Raji (cell line): ENCODE data around the gene SGCA.

Experiments used
- POLR2A ChIP-seq: IDR thresholded peaks from 2 replicates; pipeline ENCODE4 v1.6.1; 2011; ENCODE audit warnings: low read depth, low read length, control low read depth; ENCODE audit not compliant: insufficient read depth

The SGCA gene

DNA sequence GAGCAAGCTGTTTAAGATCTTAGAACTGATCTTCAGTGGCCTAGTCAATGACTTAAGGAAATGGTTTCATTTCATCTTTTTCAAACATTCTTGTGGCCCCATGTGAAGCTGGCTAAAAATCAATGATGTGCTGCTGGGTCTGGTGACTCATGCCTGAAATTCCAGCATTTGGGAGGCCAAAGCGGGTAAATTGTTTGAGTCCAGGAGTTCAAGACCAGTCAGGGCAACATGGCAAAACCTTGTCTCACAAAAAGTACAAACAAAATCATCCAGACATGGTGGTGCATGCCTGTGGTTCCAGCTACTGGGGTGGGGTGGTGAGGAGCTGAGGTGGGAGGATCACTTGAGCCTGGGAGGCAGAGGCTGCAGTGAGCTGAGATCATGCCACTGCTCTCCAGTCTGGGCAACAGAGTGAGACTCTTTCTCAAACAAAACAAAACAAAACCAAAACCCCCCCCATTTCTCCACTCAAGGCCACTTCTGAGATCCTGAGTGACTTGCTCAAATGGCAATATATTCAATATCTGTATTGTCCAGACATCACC is 53.0 kb downstream of the SGCA start:
- TF ChIP-seq POLR2A: no peak

DNA sequence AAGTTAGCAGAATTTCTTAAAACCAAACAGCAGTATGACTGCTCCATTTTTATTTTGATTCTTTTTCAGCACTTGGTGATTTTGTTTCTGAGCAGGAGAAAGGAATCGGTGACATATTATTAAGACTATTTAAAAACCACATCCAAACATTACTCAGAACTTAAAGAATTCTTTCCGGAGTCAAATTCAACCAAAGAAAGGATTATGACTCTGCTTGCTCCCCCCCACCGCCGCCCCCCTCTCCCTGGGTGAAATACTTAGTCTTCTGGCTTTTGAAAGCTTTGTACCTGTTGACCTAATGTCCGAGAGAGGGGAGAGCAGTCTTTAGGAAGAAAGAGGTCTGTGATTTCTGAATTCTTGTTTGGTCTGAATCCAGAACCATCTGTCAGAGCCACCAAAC is 53.5 kb downstream of the SGCA start:
- TF ChIP-seq POLR2A: no peak

DNA sequence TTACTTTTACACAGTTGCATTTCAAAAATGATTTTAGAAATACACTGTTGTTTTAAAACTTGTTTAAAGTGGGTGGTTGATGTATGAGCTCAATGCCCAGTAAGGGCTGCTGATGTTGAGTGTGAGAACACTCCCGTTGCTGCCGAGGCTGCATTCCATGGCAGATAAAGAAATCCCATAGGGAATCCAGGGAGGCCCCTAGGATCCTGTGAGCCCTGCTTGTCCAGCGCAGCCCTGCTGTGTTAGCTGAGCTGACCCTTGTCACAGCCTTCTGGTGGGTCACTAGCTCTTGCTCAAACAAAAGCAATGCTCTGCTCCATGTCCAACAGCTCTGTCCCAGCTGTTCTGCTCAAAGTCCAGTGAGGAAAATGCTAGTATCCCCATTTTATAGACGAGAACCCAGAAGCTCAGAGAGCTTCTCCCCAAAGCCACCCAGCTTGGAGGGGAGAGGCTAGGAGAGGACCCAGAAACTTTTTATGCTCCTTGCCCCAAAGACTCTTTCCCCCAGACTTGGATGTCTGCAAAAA is 54.2 kb downstream of the SGCA start:
- TF ChIP-seq POLR2A: no peak

DNA sequence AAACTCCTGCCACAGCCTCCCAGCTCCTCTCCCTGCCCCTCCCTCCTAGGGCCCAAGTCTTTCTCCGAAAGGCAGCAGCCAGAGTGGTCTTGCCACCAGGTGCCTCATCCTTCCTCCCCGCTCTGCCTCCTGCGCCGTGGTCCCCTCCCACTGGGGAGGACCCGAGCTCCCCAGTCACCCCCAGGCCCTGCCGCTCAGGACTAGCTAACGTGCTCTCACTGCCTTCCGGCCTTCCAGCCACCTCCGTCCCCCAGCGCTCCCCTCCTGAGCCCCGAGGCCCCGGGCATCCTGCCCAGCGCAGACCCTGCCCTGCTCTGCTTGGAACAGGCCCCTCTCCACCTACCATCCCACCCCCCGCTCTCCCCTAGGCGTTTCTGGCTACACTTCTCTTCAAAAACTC is 55.0 kb downstream of the SGCA start:
- no peak for TF ChIP-seq POLR2A

DNA sequence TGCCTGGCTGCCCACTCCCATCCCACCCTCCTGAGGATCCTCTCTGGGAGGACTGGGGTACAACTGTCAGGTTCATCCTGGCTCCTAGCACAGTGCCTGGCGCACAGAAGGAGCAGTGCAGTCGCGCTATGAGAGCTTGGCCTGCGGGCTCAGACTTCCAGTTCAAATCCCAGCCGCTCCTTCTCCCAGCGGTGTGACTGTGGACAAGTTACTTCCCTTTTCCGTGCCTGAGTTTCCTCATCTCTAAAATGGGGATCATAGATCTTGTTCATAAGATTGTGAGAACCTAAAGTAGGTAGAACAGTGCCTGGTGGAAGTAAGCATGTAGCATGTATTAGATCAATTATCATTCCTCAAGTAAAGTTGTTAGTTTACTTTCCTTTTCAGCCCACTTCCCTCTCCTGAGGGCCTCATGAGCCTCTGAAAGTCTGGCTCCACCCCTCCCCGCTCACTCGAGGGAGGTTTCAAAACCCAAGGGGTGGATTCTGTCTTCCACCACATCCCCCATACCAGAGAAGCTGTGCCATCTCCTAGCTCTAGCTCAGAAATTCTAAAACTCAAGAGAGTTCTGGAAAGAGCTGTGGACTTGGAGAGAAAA is 55.6 kb downstream of the SGCA start:
- no peak for TF ChIP-seq POLR2A

DNA sequence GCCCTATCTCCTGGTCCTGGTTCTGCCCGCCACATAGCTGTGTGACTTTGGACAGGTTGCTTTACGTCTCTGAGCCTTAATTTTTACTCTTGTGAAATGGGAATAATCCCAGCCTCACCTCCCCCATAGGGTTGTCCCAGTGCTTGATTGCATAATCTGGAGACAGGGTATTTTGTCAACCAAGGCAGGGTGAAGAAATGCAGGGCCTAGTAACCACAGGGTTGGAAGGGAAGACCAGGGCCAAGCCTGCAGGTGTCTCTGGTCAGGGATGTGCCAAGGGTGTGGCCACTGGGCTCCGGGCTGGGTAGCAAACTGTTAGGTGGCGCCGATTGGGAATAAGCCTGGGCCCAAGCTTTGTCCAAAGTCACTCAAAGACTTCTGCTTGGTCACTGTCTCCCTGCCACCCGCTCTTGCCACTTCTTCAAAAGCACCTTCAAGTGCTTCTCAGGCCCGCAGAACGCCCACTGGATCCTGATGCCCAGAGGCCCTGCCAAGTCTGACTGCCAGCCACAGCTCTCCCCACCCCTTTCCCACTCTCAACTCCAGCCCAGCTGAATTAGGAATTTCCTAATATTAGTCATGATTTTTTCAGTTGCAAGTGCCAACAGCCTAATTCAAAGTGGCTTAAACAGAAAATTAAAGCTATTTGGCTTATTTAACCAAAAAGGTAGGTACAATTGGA is 56.2 kb downstream of the SGCA start:
- TF ChIP-seq POLR2A: no peak

DNA sequence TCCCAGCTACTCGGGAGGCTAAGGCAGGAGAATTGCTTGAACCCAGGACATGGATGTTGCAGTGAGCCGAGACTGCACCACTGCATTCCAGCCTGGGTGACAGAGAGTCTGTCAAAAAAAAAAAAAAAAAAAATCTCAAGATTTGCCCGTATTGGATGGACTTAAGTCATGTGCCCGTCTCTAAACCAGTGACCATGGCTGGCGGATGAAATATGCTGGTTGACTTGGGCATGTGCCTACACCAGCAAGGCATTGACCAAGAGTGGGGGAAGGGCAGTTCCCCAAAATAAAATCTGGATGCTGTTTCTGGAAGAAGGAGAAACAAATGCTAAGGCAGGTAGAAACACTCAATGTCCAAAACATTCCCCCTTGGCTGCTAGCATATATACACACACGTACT is 57.1 kb downstream of the SGCA start:
- no peak for TF ChIP-seq POLR2A
